Astrocyte of the hippocampus (primary cell): ENCODE results near the gene REXO5.
"Not testable (repeated sequence)": the region's sequence is repeated elsewhere in the genome, so short reads cannot be mapped to it uniquely, and the experiment has no call there.

Experiments
- DNase-seq: peaks from one replicate; pipeline ENCODE4 v3.0.0; 2011; ENCODE audit warnings: low read depth, low spot score

Gene REXO5

GRCh38 chr16:20847550-20847949, 41.2 kb downstream of the REXO5 start:
- no peak for DNase-seq

GRCh38 chr16:20849589-20850390, 43.5 kb downstream of the REXO5 start:
- DNase-seq: peak; percentile 82

GRCh38 chr16:20850981-20851380, 44.7 kb downstream of the REXO5 start:
- no peak for DNase-seq

GRCh38 chr16:20851601-20852000, 45.3 kb downstream of the REXO5 start:
- peak; percentile 93 for DNase-seq

- no peak for DNase-seq
Measured at GRCh38 chr16:20853143-20853542, 46.8 kb downstream of the REXO5 start.

- no peak for DNase-seq
Measured at GRCh38 chr16:20853981-20854620, 47.8 kb downstream of the REXO5 start.

- DNase-seq: no peak
Measured at GRCh38 chr16:20854963-20855362, 48.6 kb downstream of the REXO5 start.

- no peak for DNase-seq
Measured at GRCh38 chr16:20857281-20857680, 51.0 kb downstream of the REXO5 start.

GRCh38 chr16:20859229-20859628, 52.9 kb downstream of the REXO5 start:
- no peak for DNase-seq

- no peak for DNase-seq
Measured at GRCh38 chr16:20859699-20860098, 53.4 kb downstream of the REXO5 start.

GRCh38 chr16:20860361-20860760, 54.0 kb downstream of the REXO5 start:
- no peak for DNase-seq

GRCh38 chr16:20860995-20861394, 54.7 kb downstream of the REXO5 start:
- not testable (repeated sequence) for DNase-seq

- no peak for DNase-seq
Measured at GRCh38 chr16:20862162-20862960, 56.0 kb downstream of the REXO5 start.

GRCh38 chr16:20864376-20864775, 58.0 kb downstream of the REXO5 start:
- not testable (repeated sequence) for DNase-seq

GRCh38 chr16:20865420-20866131, 59.2 kb downstream of the REXO5 start:
- DNase-seq: peak; percentile 52

- peak; percentile 89 for DNase-seq
Measured at GRCh38 chr16:20866145-20866772, 59.9 kb downstream of the REXO5 start.

GRCh38 chr16:20866801-20867200, 60.5 kb downstream of the REXO5 start:
- DNase-seq: no peak

- no peak for DNase-seq
Measured at GRCh38 chr16:20867585-20867984, 61.3 kb downstream of the REXO5 start.

- peak; percentile 78 for DNase-seq
Measured at GRCh38 chr16:20868890-20869289, 62.6 kb downstream of the REXO5 start.

GRCh38 chr16:20870122-20870820, 63.9 kb downstream of the REXO5 start:
- DNase-seq: no peak

- DNase-seq: no peak
Measured at GRCh38 chr16:20871258-20871657, 64.9 kb downstream of the REXO5 start.
